Astrocyte of the cerebellum (primary cell): ENCODE data around the gene NEK5.
"Not testable (repeated sequence)": the region's sequence is repeated elsewhere in the genome, so short reads cannot be mapped to it uniquely, and the experiment has no call there.

Source experiments
- DNase-seq: peaks from one replicate; pipeline ENCODE4 v3.0.0-alpha.2; 2011; ENCODE audit warnings: low read depth
- H3K4me3 ChIP-seq: 2 replicates; pipeline ENCODE4 v1.5.1; 2011; ENCODE audit warnings: mild to moderate bottlenecking, low read depth, low read length, moderate library complexity
- in situ Hi-C: cut with HindIII; loops from 2 replicates; pipeline ENCODE4 v1.10.0; 2017; ENCODE audit warnings: low sequenced_read_pairs
- TF ChIP-seq, protein P1 (sequence below): IDR thresholded peaks from 2 replicates; pipeline ENCODE4 v1.5.1; 2012; ENCODE audit warnings: low read length, low read depth, moderate library complexity, mild to moderate bottlenecking; ENCODE audit errors: missing control alignments

Gene NEK5

DNA sequence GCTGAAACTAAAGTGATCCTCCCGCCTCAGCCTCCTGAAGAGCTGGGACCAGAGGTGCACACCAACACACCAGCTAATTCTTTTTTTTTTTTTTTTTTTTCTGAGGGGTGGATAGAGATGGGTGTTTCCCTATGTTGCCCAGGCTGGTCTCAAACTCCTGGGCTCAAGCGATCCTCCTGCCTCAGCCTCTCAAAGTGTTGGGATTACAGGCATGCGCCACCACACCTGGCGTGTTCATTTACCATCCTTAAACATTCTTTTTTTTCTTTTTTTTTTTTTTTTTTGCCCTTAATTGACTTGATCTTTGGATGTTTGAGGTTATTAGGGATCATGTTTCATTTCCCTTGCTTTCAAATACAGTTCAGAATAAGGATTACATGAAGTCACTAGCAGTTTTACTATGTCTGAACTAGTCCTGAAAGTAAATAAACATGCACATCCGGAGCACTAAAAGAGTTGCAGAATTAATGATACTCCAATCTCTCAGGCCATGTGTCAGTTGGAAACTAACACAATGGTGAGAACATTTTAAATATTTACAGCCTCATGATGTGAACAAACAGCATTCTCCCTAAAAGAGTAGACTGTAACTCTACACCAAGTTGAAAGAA, 94.2 kb downstream of the NEK5 start:
- no peak overlapping the region for H3K4me3 ChIP-seq
- in situ Hi-C loops, result no loop called here
- no peak for DNase-seq
- TF ChIP-seq, protein P1, sequence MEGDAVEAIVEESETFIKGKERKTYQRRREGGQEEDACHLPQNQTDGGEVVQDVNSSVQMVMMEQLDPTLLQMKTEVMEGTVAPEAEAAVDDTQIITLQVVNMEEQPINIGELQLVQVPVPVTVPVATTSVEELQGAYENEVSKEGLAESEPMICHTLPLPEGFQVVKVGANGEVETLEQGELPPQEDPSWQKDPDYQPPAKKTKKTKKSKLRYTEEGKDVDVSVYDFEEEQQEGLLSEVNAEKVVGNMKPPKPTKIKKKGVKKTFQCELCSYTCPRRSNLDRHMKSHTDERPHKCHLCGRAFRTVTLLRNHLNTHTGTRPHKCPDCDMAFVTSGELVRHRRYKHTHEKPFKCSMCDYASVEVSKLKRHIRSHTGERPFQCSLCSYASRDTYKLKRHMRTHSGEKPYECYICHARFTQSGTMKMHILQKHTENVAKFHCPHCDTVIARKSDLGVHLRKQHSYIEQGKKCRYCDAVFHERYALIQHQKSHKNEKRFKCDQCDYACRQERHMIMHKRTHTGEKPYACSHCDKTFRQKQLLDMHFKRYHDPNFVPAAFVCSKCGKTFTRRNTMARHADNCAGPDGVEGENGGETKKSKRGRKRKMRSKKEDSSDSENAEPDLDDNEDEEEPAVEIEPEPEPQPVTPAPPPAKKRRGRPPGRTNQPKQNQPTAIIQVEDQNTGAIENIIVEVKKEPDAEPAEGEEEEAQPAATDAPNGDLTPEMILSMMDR, result no peak

DNA sequence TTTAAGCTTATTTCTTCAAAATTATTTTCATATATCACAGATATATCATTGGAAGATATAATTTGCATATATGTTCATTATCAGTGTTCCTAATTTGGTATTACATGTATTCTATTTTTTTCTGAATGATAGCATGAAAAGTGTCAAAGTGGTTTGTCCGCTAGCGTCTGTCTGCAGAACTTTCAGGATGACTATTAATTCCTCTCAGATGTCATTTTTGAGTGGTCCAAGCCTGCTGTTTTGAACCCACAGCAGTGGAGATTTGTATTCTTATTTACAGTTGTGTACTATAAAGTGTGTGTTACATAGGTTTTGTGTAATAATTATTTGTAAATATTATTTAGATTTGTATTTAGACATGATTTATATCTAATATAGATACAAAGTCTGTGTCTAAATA, 95.8 kb downstream of the NEK5 start:
- no peak overlapping the region for H3K4me3 ChIP-seq
- in situ Hi-C loops, result no loop called here
- DNase-seq, result no peak
- TF ChIP-seq, protein P1, result no peak

DNA sequence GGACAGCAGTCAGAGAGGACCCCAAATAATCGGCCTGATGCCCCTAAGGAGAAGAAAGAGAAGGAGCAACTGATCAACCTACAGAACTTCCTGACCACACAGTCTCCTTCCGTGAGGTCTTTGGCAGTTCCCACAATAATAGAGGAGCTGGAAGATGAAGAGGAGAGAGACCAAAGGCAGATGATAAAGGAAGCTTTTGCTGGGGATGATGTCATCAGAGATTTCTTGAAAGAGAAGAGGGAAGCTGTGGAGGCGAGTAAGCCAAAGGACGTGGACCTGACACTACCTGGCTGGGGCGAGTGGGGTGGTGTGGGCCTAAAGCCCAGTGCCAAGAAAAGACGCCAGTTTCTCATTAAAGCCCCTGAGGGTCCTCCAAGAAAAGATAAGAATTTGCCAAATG, 98.5 kb downstream of the NEK5 start:
- H3K4me3 ChIP-seq, in situ Hi-C loops, DNase-seq: not testable (repeated sequence)

DNA sequence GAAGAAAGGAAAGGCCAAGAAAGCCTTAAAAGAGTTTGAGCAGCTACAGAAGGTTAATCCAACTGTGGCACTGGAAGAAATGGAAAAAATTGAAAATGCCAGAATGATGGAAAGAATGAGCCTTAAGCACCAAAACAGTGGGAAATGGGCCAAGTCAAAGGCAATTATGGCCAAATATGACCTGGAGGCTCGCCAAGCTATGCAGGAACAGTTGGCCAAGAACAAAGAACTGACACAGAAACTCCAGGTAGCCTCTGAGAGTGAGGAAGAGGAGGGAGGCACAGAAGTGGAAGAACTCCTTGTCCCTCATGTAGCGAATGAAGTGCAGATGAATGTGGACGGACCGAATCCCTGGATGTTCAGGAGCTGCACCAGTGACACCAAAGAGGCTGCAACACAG, 99.3 kb downstream of the NEK5 start:
- in situ Hi-C loops, result no loop called here
- no peak overlapping the region for H3K4me3 ChIP-seq
- TF ChIP-seq, protein P1, result no peak
- DNase-seq, result no peak

DNA sequence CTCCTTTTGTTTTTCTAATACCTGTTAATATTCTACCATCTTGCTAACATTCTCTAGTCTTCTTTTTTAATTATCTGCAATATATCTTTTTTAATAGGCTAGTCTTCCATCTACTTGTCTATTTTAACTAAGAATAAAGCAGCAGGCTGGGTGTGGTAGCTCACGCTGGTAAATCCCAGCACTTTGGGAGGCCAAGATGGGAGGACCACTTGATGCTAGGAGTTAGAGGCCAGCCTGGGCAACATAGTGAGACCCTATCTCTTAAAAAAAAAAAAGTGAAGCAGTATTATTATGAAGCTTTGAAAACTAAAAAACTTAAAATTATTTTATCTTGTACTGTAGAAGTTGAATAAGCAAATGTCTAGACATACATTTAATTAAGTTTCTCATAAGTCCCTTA, 101.0 kb downstream of the NEK5 start:
- no peak for DNase-seq
- no peak overlapping the region for H3K4me3 ChIP-seq
- TF ChIP-seq, protein P1, result no peak
- in situ Hi-C loops, result no loop called here

DNA sequence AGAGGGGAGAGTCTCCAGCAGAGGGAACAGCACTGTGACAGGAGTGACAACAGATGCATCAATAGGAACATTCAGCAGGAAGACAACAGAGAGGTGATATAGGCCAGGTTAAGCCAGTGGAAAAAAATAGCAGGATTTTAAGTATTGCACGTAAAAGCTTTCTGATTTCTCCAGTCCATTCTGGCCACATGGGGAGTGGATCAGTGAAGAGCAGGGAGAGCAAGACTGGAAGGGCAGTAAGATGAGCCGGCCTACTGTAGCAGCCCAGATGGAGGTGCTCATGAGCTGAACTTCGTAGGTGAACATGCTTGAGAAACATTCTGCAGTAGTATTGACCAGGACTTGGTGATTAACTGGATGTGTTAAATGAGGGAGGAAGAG, 102.6 kb downstream of the NEK5 start:
- in situ Hi-C loops, result no loop called here
- TF ChIP-seq, protein P1, result no peak
- H3K4me3 ChIP-seq, result no peak overlapping the region
- DNase-seq, result no peak

DNA sequence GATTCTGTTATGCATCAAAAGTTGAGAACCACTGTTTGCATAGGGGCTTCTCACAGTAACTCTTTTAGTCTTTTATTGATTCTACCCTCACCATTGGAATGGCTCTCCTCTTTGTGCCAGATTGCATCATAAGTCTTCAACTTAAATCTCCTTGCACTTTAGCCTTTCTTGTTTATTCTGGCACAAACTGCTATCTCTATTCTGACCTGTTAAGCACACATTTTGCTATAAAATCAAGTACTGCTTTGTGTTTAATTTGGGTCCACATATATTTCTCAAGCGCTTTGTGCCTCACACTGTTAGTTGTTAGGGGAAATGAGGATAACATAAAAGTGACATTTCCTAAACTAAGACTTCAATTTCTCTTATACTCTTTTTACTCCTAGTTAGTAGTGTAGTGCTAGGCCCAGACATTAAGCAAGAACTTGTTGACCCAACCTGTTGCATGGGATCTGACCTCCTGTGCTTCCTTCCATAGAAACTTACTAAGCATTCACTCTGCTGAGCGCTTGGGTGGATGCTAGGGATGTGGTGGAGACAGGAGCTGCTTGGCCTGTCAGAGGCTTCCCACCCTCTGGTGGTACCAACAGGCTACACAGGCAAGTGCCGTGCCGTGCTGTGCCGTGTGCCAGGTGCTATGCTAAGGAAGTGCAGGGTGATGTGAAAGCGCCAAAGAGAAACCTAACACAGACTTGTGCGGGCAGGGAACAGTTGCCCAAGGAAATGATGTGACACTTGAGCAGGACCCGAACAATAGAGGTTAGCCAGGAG, 103.2 kb downstream of the NEK5 start:
- no peak for DNase-seq
- in situ Hi-C loops, result no loop called here
- TF ChIP-seq, protein P1, result no peak
- no peak overlapping the region for H3K4me3 ChIP-seq
